HUES48 (cell line): ENCODE results near the gene TMEM190.
A peak's percentile ranks its signal among the peaks of the same experiment; 100 is the strongest.

Source experiments
- H3K27ac ChIP-seq: one replicate; pipeline ENCODE4 v1.7.0; 2013; ENCODE audit warnings: low read depth, low read length, inconsistent platforms
- H3K27me3 ChIP-seq: 2 replicates; pipeline ENCODE4 v1.6.1; 2013; ENCODE audit warnings: mild to moderate bottlenecking, low read length; ENCODE audit not compliant: control insufficient read depth, insufficient read depth
- H3K36me3 ChIP-seq: 2 replicates; pipeline ENCODE4 v1.6.1; 2013; ENCODE audit warnings: low read length; ENCODE audit not compliant: control insufficient read depth, insufficient read depth
- H3K4me1 ChIP-seq: 2 replicates; pipeline ENCODE4 v1.6.1; 2013; ENCODE audit warnings: mild to moderate bottlenecking, low read length; ENCODE audit not compliant: control insufficient read depth, insufficient read depth
- H3K4me3 ChIP-seq: 2 replicates; pipeline ENCODE4 v1.5.1; 2013; ENCODE audit warnings: mild to moderate bottlenecking, low read depth, low read length
- H3K9ac ChIP-seq: 2 replicates; pipeline ENCODE4 v1.6.1; 2013; ENCODE audit warnings: mild to moderate bottlenecking, low read depth, low read length, moderate library complexity
- H3K9me3 ChIP-seq: 2 replicates; pipeline ENCODE4 v1.6.1; 2013; ENCODE audit warnings: low read length; ENCODE audit not compliant: control insufficient read depth, insufficient read depth

Gene TMEM190

GRCh38 chr19:55373306-55373992, 3.2 kb upstream of the TMEM190 start:
- no peaks in the 10 kb centered on the region for H3K36me3 ChIP-seq
- no peak overlapping the region for H3K9ac ChIP-seq
- H3K27me3 ChIP-seq = peaks cover 55% of the 10 kb centered on the region
- 0 out of 2 replicates have a peak overlapping the region, but pooled peaks have one; percentile 19 for H3K4me3 ChIP-seq
- no peaks in the 10 kb centered on the region for H3K9me3 ChIP-seq
- peaks cover 44% of the 10 kb centered on the region for H3K4me1 ChIP-seq
- H3K27ac ChIP-seq = no peak overlapping the region

DNA sequence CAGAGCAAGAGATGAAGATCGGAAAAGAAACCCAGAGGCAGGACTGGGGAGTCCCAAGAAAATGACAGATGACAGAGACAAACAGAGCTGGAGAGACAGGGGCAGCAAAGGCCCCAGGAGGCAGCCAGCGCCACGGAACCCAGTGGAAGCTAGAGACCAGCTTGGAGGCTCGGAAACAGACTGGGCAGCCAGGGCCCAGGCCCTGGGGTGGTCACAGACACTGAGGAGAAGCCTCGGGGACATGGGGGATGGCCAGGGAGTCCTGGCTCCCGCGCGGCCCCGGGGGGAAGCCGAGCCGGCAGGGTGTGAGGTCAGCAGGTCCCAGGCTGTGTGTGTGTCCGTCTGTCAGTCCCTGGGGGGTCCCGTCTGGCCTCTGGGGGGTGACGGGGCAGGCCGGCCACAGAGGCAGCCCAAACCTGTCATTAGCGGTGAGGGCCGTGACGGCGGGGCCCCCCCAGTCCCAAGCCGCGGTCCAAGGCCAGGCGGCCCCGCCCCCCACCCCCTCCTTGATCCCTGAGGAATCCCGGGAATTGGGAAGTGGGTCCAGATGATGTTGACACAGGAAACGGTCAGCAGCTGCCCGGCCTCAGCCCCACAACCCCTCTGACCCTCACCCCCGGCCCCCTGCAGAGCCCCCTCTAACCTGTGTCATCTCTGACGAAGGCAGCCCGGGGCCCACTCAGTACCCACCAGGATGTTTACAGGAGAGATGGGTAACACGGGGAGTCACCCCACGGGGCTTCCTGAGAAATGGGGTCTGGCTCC, 2.5 kb upstream of the TMEM190 start:
- no peaks in the 10 kb centered on the region for H3K36me3 ChIP-seq
- no peaks in the 10 kb centered on the region for H3K9me3 ChIP-seq
- H3K4me1 ChIP-seq = peaks cover 40% of the 10 kb centered on the region
- peak overlapping the region; percentile 64 for H3K27ac ChIP-seq
- no peak overlapping the region for H3K9ac ChIP-seq
- peaks cover 48% of the 10 kb centered on the region for H3K27me3 ChIP-seq
- 0 out of 2 replicates have a peak overlapping the region, but pooled peaks have one; percentile 19 for H3K4me3 ChIP-seq

GRCh38 chr19:55377356-55378131, 918 bp downstream of the TMEM190 start:
- H3K27me3 ChIP-seq = peaks cover 25% of the 10 kb centered on the region
- no peak overlapping the region for H3K9ac ChIP-seq
- no peaks in the 10 kb centered on the region for H3K36me3 ChIP-seq
- H3K4me1 ChIP-seq = peaks cover 31% of the 10 kb centered on the region
- H3K4me3 ChIP-seq = peak overlapping the region; percentile 60
- H3K27ac ChIP-seq = no peak overlapping the region
- no peaks in the 10 kb centered on the region for H3K9me3 ChIP-seq

DNA sequence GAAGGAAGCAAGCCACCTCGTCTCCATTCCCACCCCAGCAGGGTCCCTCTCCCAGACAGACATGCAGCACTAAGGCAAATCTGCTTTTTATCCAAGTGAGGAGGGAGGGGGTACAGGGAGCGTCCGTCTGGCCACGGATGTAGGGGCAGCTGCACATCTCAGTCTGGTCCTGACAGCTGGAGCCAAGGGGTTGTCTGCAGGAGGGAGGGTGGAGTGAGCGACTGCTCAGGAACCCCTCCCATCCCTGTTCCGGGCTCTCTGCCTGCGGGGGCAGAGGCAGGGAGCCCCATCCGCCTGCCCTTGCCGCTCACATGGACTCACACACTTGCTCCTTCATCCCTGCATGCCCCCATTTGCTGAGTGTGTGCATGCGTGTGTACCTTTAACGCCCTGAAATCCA, 2.5 kb downstream of the TMEM190 start:
- peaks cover 16% of the 10 kb centered on the region for H3K27me3 ChIP-seq
- H3K36me3 ChIP-seq = no peaks in the 10 kb centered on the region
- H3K9ac ChIP-seq = no peak overlapping the region
- no peak overlapping the region for H3K4me3 ChIP-seq
- H3K9me3 ChIP-seq = no peaks in the 10 kb centered on the region
- H3K27ac ChIP-seq = no peak overlapping the region
- peaks cover 20% of the 10 kb centered on the region for H3K4me1 ChIP-seq

DNA sequence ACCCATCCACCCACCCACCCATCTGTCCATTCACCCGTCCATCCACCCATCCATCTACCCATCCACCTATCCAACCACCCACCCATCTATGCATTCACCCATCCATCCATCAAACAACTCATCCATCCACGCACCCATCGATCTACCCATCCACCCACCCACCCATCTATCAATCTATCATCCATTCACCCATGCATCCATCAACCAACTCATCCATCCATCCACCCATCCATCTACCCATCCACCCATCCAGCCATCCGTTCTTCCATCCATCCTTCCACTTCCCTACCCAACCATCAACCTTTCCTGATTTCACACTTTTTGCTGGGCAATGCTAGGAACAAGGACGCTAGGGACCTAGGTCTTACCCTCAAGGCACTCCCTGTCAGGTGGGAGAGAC, 5.4 kb downstream of the TMEM190 start:
- H3K36me3 ChIP-seq = peaks cover 9% of the 10 kb centered on the region
- no peaks in the 10 kb centered on the region for H3K9me3 ChIP-seq
- H3K27ac ChIP-seq = no peak overlapping the region
- H3K4me3 ChIP-seq = no peak overlapping the region
- H3K27me3 ChIP-seq = peaks cover 9% of the 10 kb centered on the region
- H3K9ac ChIP-seq = no peak overlapping the region
- peaks cover 16% of the 10 kb centered on the region for H3K4me1 ChIP-seq

DNA sequence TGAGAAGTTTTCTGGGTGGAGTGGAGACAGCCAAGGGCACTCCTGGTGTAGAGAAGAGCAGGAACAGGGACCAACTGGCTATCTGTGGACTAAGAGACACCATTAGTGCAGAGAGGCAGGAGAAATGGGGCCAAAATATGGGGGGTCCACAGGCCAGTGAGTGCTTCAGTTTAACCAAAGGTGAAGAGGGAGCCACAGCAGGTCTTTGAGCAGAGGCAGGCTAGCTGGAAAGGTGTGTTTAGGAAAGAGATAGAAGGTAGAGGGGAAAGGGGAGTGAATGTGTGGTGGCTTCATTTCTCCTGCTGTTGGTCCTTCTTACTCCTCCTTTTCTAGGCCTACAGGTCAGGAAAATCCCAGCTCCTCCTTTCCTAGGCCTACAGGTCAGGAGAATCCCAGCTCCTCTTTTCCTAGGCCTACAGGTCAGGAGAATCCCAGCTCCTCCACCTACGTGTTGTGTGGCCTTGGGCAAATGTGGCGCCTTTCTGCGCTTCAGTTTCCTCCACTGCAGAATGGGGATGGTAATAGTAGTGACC, 6.0 kb downstream of the TMEM190 start:
- Histone ChIP-seq H3K27ac (no peak overlapping the region), H3K9ac (no peak overlapping the region), H3K36me3 (peaks cover 15% of the 10 kb centered on the region)

GRCh38 chr19:55383279-55384130, 6.9 kb downstream of the TMEM190 start:
- peaks cover 23% of the 10 kb centered on the region for H3K4me1 ChIP-seq
- H3K9ac ChIP-seq = peak overlapping the region; percentile 36; the same call in 1 of the 2 replicates
- peaks cover 24% of the 10 kb centered on the region for H3K36me3 ChIP-seq
- H3K27me3 ChIP-seq = no peaks in the 10 kb centered on the region; the same call in 1 of the 2 replicates
- H3K9me3 ChIP-seq = no peaks in the 10 kb centered on the region
- no peak overlapping the region for H3K27ac ChIP-seq
- peak overlapping the region; percentile 94 for H3K4me3 ChIP-seq

More for the DNA sequence above, 6.0 kb downstream of the TMEM190 start:
- H3K4me3 ChIP-seq = no peak overlapping the region
- no peaks in the 10 kb centered on the region for H3K9me3 ChIP-seq
- peaks cover 19% of the 10 kb centered on the region for H3K4me1 ChIP-seq
- peaks cover 5% of the 10 kb centered on the region for H3K27me3 ChIP-seq

DNA sequence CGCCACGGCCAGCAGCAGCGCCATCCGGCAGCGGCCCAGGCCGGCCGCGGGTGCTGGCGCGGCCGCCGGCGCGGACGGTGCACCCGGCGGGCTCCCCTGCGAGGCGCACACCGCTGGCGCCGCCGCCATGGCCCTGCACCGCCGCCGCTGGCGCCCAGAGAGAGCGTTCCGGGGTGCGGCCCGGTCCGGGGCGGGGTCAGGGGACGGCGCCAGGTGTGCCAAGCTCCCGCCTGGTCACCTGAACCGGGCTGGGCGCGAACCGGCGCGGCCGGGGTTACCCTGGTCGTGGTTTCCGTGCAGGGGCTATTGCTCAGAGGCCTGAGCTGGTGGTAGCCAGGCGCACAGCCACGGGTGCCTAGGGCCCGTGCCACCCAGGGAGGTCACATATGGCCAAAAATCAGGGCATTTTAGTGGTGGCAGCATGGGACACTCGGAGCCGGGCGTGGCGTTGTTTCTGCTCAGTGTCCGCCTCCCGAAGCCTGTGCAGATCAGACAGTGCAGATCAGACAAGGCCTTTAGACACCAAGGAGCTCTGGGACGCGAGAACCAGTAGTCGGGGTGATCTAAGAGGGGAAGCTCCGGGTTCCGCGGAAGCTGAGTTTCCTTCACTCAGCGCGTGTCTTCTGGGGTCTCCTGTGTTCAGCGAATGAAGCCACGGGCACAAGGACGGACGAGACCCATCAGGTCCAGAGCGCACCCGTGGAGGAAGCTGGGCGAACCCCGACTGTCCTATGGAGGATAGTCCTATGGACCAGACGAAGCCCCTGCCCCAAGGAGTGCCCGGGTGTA, 7.7 kb downstream of the TMEM190 start, which contains the start of gene TMEM238:
TMEM238 (minus strand) TSS at position 162 of the 789 bp plus-strand sequence; CDS start at position 129, 33 bp downstream.
- H3K4me1 ChIP-seq = peaks cover 29% of the 10 kb centered on the region

DNA sequence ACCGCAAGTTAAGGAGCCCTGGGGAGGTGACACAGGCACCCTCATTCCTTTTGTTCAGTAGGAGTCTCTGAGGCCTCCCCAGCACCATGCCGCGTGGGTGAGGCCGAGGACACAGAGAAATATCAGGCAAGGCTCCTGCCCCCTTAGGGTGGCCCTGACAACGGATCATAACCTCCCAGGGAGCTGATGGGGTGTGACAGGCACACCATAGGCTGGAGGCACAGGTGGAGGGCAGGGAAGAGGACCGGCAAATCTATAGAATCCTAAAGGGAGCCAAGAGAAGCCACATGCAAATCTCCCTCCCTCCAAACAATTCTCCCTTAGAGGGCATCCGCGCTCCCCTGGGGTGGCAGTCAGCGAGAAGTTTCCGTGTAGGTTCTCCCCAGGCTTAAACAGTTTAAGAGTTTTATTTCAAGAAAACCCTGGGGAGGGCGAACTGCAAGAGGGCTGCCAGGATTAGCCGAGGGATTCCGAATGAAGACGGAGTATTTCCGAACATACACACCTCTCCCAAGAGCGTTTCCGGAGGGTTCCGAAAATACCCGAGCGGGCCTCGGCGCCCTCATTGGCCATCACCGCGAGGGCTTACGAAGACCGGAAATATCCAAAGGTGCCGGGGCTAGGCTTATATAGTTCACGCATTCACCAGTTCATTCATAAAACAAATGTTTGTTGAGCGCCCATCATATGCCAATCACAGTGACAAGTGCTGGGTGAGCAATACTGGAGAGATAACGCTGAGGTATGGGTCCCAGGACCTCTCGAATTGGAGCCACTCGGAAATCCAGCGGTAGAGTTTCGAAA, 8.5 kb downstream of the TMEM190 start:
- H3K9me3 ChIP-seq = no peaks in the 10 kb centered on the region
- H3K4me1 ChIP-seq = peaks cover 29% of the 10 kb centered on the region
- peak overlapping the region; percentile 77 for H3K9ac ChIP-seq
- no peaks in the 10 kb centered on the region; the same call in 1 of the 2 replicates for H3K27me3 ChIP-seq
- H3K4me3 ChIP-seq = peak overlapping the region; percentile 94
- H3K27ac ChIP-seq = peak overlapping the region; percentile 91
- peaks cover 39% of the 10 kb centered on the region for H3K36me3 ChIP-seq

More for the DNA sequence above, 7.7 kb downstream of the TMEM190 start, which contains the start of gene TMEM238:
- peaks cover 32% of the 10 kb centered on the region for H3K36me3 ChIP-seq
- no peaks in the 10 kb centered on the region; the same call in 1 of the 2 replicates for H3K27me3 ChIP-seq
- H3K27ac ChIP-seq = peak within 1 kb of the TSS; percentile 91
- peak within 1 kb of the TSS; percentile 36 for H3K9ac ChIP-seq
- peak within 1 kb of the TSS; percentile 94 for H3K4me3 ChIP-seq
- no peaks in the 10 kb centered on the region for H3K9me3 ChIP-seq
